Activated CD4-positive, alpha-beta T cell treated with anti-CD3 and anti-CD28 coated beads for 48 hours (primary cell): ENCODE measurements around the gene COL2A1.
A peak's percentile ranks its signal among the peaks of the same experiment; 100 is the strongest.

Experiments used
- DNase-seq: peaks from one replicate; pipeline ENCODE4 v3.0.0-alpha.2; 2020

The COL2A1 gene

DNA sequence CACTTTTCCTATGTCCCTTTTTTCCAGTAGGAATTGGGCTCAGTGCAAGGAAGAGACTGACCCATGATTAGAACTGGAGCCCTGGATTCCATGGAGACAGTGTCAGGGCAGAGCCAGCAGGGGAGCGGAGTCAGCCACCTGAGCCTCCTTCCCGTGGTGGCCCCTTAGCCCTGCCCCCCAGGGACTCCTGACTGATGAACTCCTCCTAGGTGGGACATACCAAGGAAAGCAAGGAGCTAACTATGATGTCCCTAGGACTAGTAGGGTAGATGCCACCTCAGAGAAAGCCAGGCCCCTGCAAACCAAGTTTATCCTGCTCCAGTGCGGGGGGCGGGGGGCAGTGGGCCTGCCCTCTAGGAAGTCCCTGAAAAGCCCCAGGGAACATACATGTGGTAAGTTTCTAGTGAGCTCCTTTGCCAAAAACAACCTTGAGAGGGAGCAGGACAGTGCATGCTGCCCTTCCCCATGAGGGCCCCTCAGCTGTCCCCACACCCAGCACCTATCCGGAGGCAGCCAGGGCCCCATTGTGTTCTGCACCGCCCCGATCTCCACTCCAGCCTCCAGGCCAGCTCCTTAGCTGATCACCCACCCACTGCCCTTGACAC, 6.2 kb upstream of the COL2A1 start:
- no peak for DNase-seq

DNA sequence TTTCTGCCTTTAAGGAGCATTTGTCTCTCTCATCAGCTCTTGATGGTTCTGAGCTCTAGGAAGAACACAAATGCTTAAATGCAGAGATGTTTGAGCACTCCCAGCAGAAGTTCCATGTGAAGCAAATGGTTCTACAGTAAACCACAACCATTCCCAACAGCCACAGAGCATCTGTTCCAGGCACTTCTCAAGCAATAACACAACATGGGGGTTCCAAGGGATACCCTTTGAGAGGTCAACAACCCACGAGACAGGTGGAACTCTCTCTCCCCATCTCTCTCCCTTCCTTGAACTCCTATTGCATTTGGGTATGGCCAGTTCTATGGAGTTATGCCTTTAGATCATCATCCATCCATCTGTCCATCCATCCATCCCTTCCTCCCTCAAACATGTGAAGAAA, 5.2 kb upstream of the COL2A1 start:
- no peak for DNase-seq

DNA sequence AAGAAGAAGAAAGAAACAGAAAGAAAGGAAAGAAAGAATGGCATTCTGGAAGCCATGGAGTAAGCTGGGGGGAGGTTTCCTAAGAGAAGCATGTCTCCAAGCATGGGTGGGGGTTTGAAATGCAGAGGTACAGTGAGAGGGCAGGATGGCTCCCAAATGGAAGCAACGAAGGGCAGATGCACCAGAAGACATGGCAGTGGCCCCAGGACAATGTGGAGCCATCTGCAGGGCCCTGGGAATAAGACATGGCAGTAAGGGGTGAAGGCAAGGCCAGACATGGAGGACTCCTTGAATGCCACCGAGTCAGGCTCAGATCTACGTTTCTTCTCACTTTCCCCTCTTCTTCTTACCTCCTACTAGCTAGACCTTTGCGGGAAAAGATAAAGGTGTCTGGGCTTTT, 4.7 kb upstream of the COL2A1 start:
- no peak for DNase-seq

DNA sequence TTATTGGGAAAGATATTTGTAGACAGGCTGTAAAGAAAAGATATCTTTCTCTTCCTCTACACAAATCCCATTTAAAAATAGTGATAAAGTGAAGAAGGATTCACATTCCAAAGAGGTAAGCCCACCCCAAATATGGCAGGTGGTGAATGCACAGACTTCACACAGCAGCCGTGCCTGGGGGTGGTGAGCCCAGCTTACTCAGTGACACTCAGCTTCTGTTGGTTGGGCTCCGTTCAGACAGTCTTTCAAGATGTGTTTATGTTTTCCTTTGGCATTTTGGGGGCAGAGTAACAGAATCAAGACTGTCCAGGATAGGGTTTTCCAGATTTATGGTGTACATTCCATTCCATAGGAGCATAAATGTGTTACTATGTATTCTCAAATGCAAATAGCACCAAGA, 4.1 kb upstream of the COL2A1 start:
- no peak for DNase-seq

DNA sequence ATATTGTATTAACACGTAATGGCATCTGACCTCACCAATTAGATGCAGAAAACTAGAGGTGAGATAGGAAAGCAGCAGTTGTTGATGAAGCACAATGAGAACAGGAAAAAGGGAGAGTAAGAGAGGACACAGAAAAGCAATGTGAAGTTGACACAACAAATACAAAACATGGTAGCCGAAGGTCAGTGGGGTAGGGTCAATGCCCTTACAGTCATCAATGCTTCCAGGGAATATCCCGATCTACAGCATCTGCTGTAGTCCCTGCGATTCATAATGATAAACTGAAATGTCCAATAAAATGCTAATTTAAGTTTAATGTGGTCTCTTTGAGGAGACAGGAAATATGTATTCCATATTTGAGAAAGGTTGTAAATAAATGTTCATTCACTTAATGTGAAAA, 2.9 kb upstream of the COL2A1 start:
- DNase-seq: no peak

DNA sequence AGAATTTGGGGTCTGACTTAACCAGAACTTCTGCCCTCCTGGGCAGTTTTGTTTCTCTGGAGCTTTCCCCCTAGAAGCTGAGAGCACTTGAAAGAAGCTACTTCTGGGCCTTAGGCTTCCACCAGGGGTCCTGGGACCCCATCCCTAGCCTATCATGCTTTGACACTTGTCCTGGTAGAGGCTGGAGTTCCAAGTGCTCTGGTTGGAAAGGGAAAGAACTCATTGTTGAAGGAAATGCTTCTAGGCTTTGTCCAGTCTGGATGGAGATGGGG, 1.4 kb upstream of the COL2A1 start:
- no peak for DNase-seq

DNA sequence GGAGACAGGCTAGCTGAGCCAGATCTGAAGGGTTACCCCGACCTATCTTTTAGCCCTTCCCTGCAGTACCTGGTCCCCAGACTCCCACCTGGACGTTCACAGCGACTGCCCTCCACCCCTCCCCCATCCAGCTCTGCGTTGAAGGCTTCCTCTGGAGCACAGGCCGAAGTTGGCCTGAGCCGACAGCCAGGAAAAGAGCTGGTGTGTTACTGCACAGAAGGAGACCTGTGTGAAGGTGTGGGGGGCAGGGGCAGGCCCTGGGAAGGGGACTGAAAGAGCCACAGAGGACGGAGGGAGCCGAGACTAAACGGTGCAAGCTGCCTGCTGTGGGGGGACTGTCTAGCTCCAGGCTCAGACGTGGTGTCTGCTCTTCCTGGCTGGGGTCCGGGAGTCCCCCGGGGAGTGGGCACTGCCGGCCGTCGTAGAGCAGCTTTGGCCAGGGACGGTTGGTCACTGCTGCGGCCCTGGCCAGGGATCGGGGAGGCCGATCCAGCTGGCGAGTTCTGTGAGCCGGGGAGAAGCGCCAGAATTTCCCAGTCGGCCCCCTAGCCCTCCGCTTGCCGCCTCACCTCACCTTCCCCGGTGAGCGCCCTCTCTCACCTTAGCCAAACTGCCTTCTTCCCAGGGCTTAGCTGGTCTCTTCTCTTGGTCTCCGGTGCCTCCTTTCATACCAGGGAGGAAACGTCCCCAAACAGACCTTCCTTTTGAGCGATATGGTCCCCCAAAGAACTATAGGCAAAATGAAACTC, 899 bp upstream of the COL2A1 start:
- DNase-seq: no peak

DNA sequence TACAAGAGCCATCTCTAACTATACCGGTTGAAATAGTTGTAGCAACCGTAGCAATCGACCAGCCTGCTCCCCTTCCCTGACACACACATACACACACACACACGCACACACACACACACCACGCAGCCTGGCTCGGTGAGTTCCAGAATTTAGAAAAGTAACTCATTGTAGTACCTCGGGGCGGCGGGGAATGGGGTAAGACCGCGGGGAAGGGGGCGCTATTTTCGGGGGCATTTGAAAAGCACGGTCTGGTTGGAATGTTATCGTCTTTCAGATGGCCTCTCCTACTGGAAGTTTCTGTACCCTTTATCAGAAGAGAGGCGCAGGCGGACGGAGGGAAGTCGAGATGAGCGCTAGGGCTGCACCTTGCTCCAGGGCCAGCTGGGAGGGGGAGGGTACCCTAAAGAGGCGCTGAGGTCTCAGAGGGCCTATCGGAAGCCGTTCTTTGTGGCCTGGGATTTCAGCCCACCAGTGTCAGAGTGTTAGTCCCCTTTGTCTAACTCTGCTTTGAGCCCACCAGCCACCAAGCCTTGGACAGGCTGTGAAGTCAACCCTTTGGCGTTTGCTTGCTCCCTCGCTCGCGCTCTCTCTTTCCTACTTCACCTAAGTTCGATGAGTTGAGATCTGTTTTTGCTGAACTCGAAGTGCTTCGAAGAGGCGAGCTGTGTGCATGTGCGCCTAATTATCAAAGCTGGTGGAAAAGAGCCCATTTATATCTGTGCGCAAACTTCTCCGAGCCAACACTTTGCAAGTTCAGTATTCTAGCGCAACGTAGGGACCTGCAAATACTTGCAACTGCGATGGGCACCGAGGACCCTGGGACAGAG, 837 bp downstream of the COL2A1 start:
- peak; percentile 30 for DNase-seq

DNA sequence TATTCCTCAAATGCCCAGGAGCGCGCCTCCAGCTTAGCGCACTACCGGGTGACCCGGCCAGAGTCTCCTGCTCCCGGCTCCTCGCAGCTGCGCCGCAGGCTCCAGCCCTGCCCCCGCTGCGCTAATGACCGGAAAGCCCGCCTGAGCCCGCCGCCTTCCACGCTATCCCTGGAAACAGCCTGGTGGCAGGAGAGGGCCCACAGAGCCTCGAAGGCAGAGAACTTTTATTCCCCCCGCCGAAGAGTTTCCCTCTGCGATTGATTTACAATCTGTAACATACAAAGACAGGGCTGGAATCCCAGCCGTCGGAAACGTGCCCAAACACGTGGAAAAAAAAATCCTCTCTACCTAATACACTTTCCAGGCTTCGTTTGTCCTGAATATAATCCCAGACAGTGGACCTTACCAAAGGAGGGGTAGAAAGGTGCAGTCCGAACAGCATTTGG, 1.5 kb downstream of the COL2A1 start:
- DNase-seq: no peak

DNA sequence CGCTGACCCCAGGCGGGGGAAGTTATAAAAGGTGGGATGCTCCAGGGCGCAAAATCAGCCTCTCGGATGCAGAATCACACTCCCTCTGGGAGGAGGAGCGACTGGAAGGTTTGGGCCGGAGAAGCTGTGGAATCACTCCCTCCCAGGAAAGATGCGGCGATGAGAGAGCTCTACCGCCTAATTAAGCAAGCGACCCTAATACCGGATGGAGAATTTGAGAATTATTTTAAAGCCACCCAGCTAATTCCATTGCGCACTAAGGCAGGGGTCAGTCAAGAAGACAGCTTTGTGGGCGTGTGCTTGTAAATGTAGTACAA, 1.9 kb downstream of the COL2A1 start:
- no peak for DNase-seq

DNA sequence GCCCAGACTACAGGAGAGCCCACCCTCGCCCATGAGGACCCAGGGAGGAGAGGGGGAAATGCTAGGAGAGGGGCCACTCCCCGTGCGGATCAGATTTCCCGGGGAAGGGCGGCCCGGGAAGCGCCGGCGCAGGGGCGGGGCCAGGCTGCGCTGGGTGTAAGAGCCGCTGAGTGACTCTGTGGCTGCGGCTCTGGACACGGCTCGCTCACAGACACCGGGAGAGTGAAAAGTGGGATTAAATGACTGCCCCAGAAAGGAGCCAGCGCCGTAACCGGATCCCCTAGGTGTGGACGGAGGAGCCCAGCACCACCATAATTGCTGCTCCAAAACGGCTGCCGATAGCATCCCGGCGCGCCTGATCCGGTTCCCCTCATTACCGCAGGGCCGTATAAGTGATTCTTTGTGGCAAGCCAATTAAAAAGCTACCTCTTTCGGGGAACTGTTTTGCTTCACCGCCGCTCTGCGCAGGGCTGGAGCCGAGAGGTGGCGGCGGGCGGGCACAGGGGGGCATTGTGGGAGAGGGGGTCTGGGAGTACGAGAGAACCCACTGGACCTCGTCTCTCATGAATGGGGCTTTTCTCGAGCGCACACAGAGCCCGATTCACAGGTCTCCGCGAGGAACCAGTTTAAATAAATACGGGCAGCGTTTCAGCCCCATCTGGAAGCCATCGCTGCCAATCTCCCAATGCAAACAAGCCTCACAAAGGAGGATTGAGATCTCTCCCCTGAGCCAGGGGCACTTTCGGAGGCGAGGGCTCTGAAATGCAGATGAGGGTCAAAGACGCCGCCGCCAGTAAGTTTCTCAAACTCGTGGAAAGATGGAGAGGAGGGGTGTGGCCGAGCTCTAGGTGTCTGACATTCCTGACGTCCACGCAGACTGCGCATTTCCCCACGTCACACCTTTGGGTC, 2.5 kb downstream of the COL2A1 start:
- DNase-seq: peak; percentile 11

DNA sequence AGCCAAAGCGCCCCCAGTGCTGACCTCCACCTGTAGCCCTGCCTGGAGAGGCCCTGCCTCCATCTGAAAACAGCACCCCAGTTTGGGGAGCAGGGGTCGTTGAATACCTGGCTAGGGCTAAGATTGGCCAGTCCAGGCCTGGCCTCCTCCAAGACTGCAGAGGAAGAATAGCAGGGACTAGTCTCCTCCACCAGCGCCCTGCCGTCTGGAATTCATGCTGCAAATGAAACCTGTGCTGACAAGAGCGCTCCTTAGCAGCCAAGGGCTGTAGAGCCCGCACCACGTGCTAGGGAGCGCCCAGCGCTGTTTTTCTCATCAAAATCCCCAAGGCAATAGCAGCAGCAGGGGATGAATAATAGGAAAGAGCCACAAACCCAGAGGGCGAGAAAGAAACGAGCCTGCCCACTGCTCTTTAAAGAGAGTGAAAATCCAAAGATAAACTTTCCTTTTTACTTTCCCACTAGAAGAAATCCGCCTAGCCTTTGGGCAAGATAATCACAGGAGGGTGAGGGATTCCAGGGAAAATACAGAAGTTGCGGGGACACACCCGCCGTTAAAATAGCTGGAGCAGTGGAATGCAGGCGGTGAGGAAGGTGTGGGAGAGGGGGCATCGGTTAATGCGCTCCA, 3.3 kb downstream of the COL2A1 start:
- DNase-seq: peak; percentile 22

DNA sequence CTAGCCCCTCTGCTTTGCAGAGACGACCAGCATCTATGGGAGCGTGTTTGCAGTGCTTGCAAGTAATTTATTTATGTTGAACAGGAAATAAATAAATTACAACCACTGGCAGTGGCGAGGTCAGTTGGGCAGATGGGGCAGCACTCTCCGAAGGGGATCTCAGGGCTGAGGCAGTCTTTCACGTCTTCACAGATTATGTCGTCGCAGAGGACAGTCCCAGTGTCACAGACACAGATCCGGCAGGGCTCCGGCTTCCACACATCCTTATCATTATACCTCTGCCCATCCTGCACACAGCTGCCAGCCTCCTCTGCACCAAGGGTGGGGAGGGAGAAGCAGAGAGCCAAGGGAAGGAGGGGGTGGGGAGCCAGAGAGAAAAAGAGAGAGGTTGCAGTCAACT, 4.5 kb downstream of the COL2A1 start:
- no peak for DNase-seq

DNA sequence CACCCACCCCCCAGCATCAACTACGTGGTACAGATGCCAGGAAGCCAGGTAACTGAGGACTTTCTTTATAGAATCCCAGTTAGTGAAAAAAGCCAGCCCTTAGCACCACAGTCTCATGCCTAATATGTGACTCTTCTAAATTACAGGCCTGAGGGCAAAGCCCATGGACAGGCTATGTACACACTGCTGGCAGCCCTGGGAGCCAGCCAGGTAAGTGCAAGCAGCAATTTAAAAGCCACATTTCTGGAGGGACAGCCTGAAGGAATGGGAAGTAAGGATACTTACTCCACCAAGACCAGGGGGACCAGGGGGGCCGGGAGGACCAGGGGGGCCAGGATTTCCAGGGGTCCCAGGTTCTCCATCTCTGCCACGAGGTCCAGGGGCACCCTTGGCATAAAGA, 7.0 kb downstream of the COL2A1 start:
- DNase-seq: no peak

DNA sequence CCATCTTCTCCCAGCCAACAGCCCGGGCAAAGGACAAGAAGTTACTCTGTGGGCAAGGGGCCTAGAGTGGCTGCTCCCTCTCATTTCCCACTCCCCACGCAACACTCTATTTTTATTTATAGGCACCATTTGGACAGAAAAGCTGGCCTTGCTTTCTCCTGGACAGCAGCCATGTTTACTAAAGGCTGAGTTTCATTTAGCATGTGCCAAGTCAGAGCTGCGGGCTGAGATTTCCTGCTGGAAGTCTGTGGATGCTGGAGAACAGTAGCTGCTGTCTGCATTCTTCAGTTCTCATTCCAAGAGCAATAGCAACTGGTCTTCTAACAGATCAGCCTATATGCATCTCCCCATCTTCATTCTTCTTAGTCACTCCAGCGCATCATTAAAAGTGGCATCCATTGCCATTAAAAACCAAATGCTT, 8.3 kb downstream of the COL2A1 start:
- no peak for DNase-seq

DNA sequence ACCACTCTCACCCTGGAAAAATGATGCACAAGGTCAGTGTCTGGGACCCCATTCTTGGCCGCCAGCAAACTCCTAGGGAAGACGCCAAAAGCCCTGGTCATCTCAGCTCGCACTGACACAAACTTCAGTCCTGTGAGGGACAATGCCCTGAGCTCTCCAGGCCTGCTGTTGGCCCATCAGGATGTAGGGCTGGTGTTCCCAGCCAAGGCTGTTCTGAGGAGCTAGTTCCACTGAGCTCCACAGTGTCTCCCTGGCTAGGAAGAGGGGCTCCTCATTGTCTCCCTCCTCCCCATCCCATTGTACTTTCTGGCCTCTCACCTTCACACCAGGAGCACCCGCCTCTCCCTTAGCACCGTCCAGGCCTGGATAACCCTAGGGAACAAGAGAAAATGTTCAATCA, 10.8 kb downstream of the COL2A1 start:
- DNase-seq: no peak

DNA sequence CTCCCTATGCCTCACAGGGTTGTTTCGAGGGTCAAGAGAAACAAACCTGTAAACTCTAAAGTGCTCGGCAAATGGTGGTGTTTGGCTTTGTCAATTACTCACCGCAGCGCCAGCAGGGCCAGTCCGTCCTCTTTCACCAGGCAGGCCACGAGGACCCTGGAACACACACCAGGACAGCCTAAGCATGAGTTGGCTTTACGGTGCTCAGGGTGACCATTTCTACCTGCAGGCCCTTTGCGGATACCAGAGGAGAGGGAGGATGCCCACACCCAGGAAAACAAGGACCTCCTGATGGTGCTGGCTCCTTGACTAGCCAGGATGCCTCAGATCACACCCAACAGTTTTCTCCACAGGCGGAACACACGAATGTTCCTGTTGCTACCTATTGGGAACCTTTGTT, 11.5 kb downstream of the COL2A1 start:
- no peak for DNase-seq

DNA sequence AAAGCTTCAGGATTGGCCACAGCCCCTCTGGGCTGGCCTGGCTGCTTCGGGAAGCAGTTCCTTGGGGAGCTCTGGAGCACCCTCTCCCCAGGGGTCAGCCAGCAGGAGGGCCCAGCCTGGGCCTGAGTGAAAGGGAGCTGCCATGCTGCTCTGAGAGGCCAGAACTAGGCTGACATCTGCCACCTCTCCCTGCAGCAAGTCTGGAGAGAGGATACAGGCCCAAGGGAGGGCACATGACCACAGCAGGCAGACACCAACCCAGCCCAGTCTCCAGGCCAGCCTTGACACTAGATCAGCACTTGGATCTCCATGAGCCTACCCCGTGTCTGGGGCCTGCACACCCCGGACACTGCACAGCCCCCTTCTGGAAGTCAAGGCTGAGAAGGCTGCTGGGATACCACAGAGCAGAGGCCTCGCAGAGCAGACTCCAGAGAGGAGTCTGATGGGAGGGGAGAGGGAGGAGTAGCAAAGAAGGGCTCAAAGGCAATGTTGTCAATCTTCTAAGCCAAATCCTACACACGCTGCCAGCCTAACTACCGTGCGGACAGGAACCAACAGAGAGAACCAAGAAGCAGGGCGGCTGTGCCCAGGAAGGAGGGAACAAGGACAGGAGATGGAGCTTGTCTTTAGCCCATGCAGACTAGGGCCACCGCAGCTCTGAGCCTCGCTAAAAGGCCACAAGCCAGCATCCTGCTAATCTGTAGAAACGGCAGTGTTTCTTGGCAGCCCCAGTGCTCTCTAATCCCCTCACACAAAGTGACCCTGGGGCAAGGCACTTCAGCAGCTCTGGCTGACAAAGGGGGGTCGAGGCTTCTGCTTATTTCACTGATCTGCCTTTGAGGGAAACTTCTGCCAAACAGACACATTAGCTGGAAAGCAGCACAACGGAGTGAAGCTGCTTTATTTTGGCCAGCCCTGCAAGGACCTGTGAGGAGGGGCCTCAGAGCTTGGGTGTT, 12.9 kb downstream of the COL2A1 start:
- no peak for DNase-seq

DNA sequence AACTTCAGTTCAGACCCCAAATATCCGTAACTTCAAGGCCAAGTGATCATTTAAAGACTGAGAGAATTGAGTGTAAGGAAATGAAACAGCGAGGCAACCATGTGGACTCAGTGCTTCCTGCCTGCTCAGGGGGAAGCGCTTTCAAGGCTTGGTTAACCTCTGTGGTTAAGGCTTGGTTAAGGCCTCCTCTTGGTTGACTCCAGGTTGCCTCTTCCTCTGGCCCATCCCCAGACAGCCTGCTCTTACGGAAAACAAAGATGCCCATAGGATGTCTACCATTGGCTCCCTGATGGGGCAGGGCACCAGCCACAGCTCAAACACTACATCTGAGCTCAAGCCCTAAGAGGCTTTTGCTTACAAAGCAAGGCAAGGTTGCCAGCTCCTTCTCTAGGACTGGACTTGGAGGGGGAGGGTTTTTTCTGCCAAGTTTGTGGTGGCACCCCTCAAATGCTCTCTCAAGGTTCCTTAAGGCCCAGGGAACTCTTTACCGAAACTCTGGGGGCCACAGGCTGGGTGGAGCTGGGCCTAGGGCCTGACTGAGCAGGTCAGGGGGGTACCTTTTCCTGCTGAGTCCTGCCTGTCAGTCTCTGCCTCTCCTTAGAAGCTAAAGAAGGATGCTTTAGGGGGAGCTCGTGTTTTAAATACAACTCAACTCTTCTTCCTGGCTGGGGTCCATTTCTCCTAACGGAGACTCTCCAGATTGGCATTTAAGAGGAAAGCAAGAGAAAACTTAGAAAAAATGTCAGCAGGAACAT, 13.7 kb downstream of the COL2A1 start:
- peak; percentile 57 for DNase-seq

DNA sequence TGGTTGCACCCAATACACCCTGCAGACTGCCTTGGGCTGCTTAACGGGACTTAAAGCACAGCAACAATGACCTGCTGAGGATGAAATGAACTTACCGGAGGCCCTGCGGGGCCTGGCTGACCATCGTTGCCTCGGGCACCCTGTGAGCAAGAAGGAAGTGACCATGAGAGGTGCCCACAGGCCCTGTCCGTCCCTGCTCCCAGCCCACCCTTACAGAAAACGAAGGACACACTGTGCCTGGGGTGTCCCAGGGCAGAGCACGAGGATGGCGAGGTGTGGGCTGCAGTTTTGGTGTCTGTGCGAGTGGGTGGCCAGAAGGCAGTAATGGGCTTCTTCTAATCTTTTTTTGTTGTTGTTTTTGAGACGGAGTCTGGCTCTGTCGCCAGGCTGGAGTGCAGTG, 14.6 kb downstream of the COL2A1 start:
- no peak for DNase-seq

DNA sequence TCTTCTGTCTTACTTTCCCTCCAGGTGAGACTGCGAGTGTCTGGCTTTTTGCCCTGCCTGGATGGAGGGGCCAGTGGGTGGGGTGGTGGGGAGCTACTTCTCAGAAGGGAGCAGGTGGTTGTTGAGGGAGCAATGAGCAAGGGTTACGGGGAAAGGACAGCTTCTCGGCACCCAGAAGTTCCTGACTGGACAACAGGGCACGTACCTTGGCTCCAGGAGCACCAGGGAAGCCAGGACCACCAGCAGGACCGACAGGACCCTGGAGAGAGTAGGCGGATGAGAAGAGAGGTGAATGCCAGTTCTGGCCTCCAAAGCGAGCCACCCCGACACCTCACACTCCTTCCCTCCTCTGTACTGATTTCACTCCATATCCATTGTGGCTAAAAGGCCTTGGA, 15.3 kb downstream of the COL2A1 start:
- DNase-seq: no peak
